Camera-type eye (tissue), 1 donor: ENCODE measurements around the gene UTF1. TPM values are rescaled to one million over a fixed set of nuclear protein-coding genes. Genes with fewer than 3 reads are reported as not detected.

Experiments
- total RNA-seq: library from RNA; depleted of rRNA; stranded (reverse); fragments of >200 nt; gene quantifications from one replicate; pipeline ENCODE4 v1.2.3, GENCODE V29; 2014

UTF1 gene
- not detected for total RNA-seq

GRCh38 chr10:133230044-133230361 lies at the start of gene UTF1:
Gene UTF1, plus strand, starts transcription at chr10:133230217. Its CDS starts 72 bp downstream, at chr10:133230289.

GRCh38 chr10:133237588-133238465 lies 7.8 kb downstream of the UTF1 start, which contains the start of gene VENTX:
Gene VENTX, plus strand, starts transcription at chr10:133237855. Its CDS starts 60 bp downstream, at chr10:133237915.

DNA sequence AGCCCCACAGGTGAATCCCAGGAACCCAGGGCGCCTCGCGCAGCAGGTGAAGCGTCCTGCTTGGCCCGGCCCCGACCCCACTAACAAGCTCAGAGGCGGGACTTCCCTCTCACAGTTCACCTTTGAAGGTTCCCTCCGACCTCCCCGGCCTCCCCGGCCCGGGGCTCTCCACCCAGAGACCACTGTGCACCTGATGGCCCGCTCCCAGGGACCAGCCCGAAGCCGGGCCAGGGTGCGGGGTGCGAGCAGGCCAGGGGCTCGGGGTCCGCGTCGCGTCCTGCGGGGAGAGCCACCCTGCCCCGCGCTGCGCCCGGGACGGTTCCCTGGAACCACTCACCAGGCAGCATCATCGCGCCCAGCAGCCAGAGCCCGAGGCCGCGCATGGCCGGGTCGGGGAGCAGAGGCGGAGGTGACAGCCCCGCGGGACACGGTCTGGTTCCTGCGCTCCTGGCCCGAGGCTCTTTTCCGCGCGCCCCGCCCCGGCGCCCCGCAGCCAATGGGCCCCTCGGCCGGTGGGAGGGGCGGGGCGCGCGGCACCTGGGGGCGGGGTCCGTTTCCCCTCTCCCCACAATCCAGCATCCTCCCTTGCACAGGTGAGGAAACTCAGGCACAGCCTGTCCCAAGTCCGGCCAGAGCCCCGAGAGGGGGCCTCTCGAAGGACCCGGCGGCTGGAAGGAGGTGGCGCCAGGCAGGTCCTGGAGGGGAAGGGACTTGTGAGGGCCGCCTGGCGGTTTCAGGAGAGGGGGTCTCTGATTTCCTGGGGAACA lies 46.6 kb downstream of the UTF1 start, which contains the start of gene ADAM8:
ADAM8 (minus strand) TSS at position 434 of the 767 bp plus-strand sequence; CDS start at position 383, 51 bp downstream.

Other genes starting within 250 kb of the UTF1 start
- 5.4 TPM for gene ADGRA1, start 142.3 kb upstream of the UTF1 start, total RNA-seq
- gene KNDC1, start 70.0 kb upstream of the UTF1 start, total RNA-seq, result 8.6 TPM
- 0.22 TPM for gene VENTX, start 7.6 kb downstream of the UTF1 start, total RNA-seq
- 4.0 TPM for gene ADAM8, start 46.7 kb downstream of the UTF1 start, total RNA-seq
- 71.5 TPM for gene TUBGCP2, start 78.7 kb downstream of the UTF1 start, total RNA-seq
- 15.3 TPM for gene ZNF511, start 78.7 kb downstream of the UTF1 start, total RNA-seq
- 3.0 TPM for gene CALY, start 106.7 kb downstream of the UTF1 start, total RNA-seq
- gene PRAP1, start 117.2 kb downstream of the UTF1 start, total RNA-seq, result 2.0 TPM
- 7.3 TPM for gene FUOM, start 127.8 kb downstream of the UTF1 start, total RNA-seq
- gene ECHS1, start 143.1 kb downstream of the UTF1 start, total RNA-seq, result 48.3 TPM
- gene PAOX, start 149.0 kb downstream of the UTF1 start, total RNA-seq, result 10.3 TPM
- gene MTG1, start 163.9 kb downstream of the UTF1 start, total RNA-seq, result 42.4 TPM
- 3.8 TPM for gene SPRN, start 194.4 kb downstream of the UTF1 start, total RNA-seq
- gene SCART1, start 223.7 kb downstream of the UTF1 start, total RNA-seq, result 2.9 TPM